ENCODE measurements around the gene EVL.
A peak's percentile ranks its signal among the peaks of the same experiment; 100 is the strongest.

EVL gene

GRCh38 chr14:100108042-100108825, 43.0 kb downstream of the EVL start:
- peak; percentile 76 for DNase-seq (ENCODE audit: low spot score)
- FAIRE-seq, result no peak

- FAIRE-seq (no peak), DNase-seq (ENCODE audit: low spot score) (no peak)
These were observed 43.8 kb downstream of the EVL start for GRCh38 chr14:100108840-100109593.

- FAIRE-seq, result no peak
- no peak for DNase-seq (ENCODE audit: low spot score)
These were observed 44.4 kb downstream of the EVL start for GRCh38 chr14:100109594-100109955.

- FAIRE-seq (no peak), DNase-seq (ENCODE audit: low spot score) (no peak)
These were observed 45.6 kb downstream of the EVL start for GRCh38 chr14:100110816-100111215.

- no peak for FAIRE-seq
- no peak for DNase-seq (ENCODE audit: low spot score)
These were observed 46.9 kb downstream of the EVL start for GRCh38 chr14:100111931-100112704.

- FAIRE-seq (no peak), DNase-seq (ENCODE audit: low spot score) (no peak)
These were observed 49.0 kb downstream of the EVL start for GRCh38 chr14:100114109-100114765.

GRCh38 chr14:100115236-100115635, 50.0 kb downstream of the EVL start:
- no peak for FAIRE-seq
- no peak for DNase-seq (ENCODE audit: low spot score)

GRCh38 chr14:100115726-100116125, 50.5 kb downstream of the EVL start:
- no peak for DNase-seq (ENCODE audit: low spot score)
- FAIRE-seq, result no peak

- DNase-seq (ENCODE audit: low spot score) (no peak), FAIRE-seq (no peak)
These were observed 50.9 kb downstream of the EVL start for GRCh38 chr14:100116134-100116533.

- FAIRE-seq (no peak), DNase-seq (ENCODE audit: low spot score) (no peak)
These were observed 51.8 kb downstream of the EVL start for GRCh38 chr14:100117026-100117425.

- no peak for DNase-seq (ENCODE audit: low spot score)
- no peak for FAIRE-seq
These were observed 52.6 kb downstream of the EVL start for GRCh38 chr14:100117633-100118395.

GRCh38 chr14:100118396-100119011, 53.3 kb downstream of the EVL start:
- no peak for DNase-seq (ENCODE audit: low spot score)
- no peak for FAIRE-seq

GRCh38 chr14:100119251-100119650, 54.0 kb downstream of the EVL start:
- DNase-seq (ENCODE audit: low spot score) (no peak), FAIRE-seq (no peak)

GRCh38 chr14:100120522-100121269, 55.5 kb downstream of the EVL start:
- no peak for FAIRE-seq
- no peak for DNase-seq (ENCODE audit: low spot score)

GRCh38 chr14:100121643-100122480, 56.6 kb downstream of the EVL start:
- FAIRE-seq (no peak), DNase-seq (ENCODE audit: low spot score) (no peak)

- DNase-seq (ENCODE audit: low spot score) (no peak), FAIRE-seq (no peak)
These were observed 57.4 kb downstream of the EVL start for GRCh38 chr14:100122481-100123223.

GRCh38 chr14:100123618-100124017, 58.4 kb downstream of the EVL start:
- DNase-seq (ENCODE audit: low spot score) (no peak), FAIRE-seq (no peak)

- no peak for DNase-seq (ENCODE audit: low spot score)
- no peak for FAIRE-seq
These were observed 59.4 kb downstream of the EVL start for GRCh38 chr14:100124551-100125088.
